GM12878 (cell line): ENCODE measurements around the gene CCBE1. TPM values are rescaled to one million over a fixed set of nuclear protein-coding genes. Genes with fewer than 3 reads are reported as not detected.

ENCODE experiments used
- ATAC-seq: fragments of 200-7000 bp; cut with Tn5 transposase; 3 replicates; pipeline ENCODE4 v1.9.1; 2020; ENCODE audit warnings: mild to moderate bottlenecking, moderate library complexity
- BruUV-seq: library from RNA; stranded (reverse); fragments of 400-500 nt; replicated peaks from 2 replicates; lab custom pipeline; 2021; lab: Mats Ljungman, UMichigan
- CTCF ChIA-PET: fragments of 300-600 bp; sonication (Branson Sonifier 250); formaldehyde crosslinking; extraction: SDS; loops from one replicate; lab custom pipeline; 2021; ENCODE audit warnings: inconsistent platforms; lab: Yijun Ruan, JAX
- POLR2A ChIA-PET: fragments of 350-600 bp; formaldehyde crosslinking; extraction: SDS; loops from one replicate; lab custom pipeline; 2021; ENCODE audit warnings: inconsistent platforms; lab: Charles Lee
- RAD21 ChIA-PET: fragments of 300-600 bp; sonication (Branson Sonifier 250); formaldehyde crosslinking; loops from one replicate; lab custom pipeline; 2023; ENCODE audit warnings: antibody characterized with exemption; ENCODE audit not compliant: unreplicated experiment; lab: Charles Lee
- SMC1A ChIA-PET: fragments of 300-600 bp; sonication (Branson Sonifier 250); formaldehyde crosslinking; loops from one replicate; lab custom pipeline; 2023; ENCODE audit not compliant: unreplicated experiment, uncharacterized antibody; lab: Charles Lee
- DNase-seq: peaks from one replicate; pipeline ENCODE4 v3.0.0-alpha.2; 2011; ENCODE audit warnings: low read depth, low spot score
- FAIRE-seq: peaks from 3 replicates; lab custom pipeline; 2011; peaks lifted over from hg19 to GRCh38; lab: Jason Lieb, UNC
- H2AFZ ChIP-seq: 2 replicates; pipeline ENCODE4 v1.6.0; 2011; ENCODE audit warnings: low read depth, low read length, control low read depth; ENCODE audit not compliant: control insufficient read depth
- H3K27ac ChIP-seq: 2 replicates; pipeline ENCODE4 v1.5.1; 2011; ENCODE audit warnings: control low read depth; ENCODE audit not compliant: control insufficient read depth, insufficient read depth
- H3K27me3 ChIP-seq, 2 experiments: replicated peaks in 1 of 2; 2 replicates each; pipeline versions ENCODE4 v1.6.0 to v1.6.1; 2011; ENCODE audit warnings: low read length in 1 of 2; ENCODE audit not compliant: control insufficient read depth in 2 of 2, insufficient read depth in 2 of 2
- H3K36me3 ChIP-seq, 2 experiments: 2 replicates each; pipeline ENCODE4 v1.5.1; 2011; ENCODE audit warnings: low read length in 1 of 2; ENCODE audit not compliant: control insufficient read depth in 2 of 2, insufficient read depth in 2 of 2
- H3K4me1 ChIP-seq: 2 replicates; pipeline ENCODE4 v1.6.1; 2011; ENCODE audit warnings: mild to moderate bottlenecking, low read length, moderate library complexity, mixed read lengths; ENCODE audit not compliant: control insufficient read depth, insufficient read depth
- H3K4me2 ChIP-seq: 2 replicates; pipeline ENCODE4 v1.6.0; 2011; ENCODE audit warnings: control low read depth; ENCODE audit not compliant: control insufficient read depth, insufficient read depth
- H3K4me3 ChIP-seq: fragments of 200-600 bp; sonication (generic); 2 replicates; pipeline ENCODE4 v1.5.1; 2016
- H3K79me2 ChIP-seq: 2 replicates; pipeline ENCODE4 v1.6.0; 2011; ENCODE audit warnings: low read length; ENCODE audit not compliant: control insufficient read depth, insufficient read depth
- H3K9ac ChIP-seq: 2 replicates; pipeline ENCODE4 v1.8.0; 2011; ENCODE audit warnings: low read length, control low read depth, mixed read lengths; ENCODE audit not compliant: control insufficient read depth, insufficient read depth
- H3K9me3 ChIP-seq: replicated peaks from 3 replicates; pipeline ENCODE4 v1.5.1; 2011; ENCODE audit warnings: mild to moderate bottlenecking, low read length; ENCODE audit not compliant: control insufficient read depth, insufficient read depth
- H4K20me1 ChIP-seq: 2 replicates; pipeline ENCODE4 v1.6.0; 2011; ENCODE audit not compliant: control insufficient read depth, insufficient read depth
- BACH1 ChIP-seq: fragments of 450-650 bp; IDR thresholded peaks from 2 replicates; pipeline ENCODE4 v1.6.1; 2017; ENCODE audit warnings: mild to moderate bottlenecking, borderline replicate concordance
- BCL11A ChIP-seq: IDR thresholded peaks from 2 replicates; pipeline ENCODE4 v1.6.1; 2011; ENCODE audit warnings: low read depth, low read length
- CHD2 ChIP-seq: IDR thresholded peaks from 2 replicates; pipeline ENCODE4 v1.6.1; 2011; ENCODE audit warnings: low read depth, low read length, improper control_type of control experiment, borderline replicate concordance
- ESRRA ChIP-seq: IDR thresholded peaks from 2 replicates; pipeline ENCODE4 v1.6.1; 2012; ENCODE audit warnings: mild to moderate bottlenecking, low read length, improper control_type of control experiment
- GABPA ChIP-seq: IDR thresholded peaks from 2 replicates; pipeline ENCODE4 v1.6.1; 2014; ENCODE audit warnings: antibody characterized with exemption, low read depth, mild to moderate bottlenecking, inconsistent platforms
- NFXL1 ChIP-seq: fragments of 450-650 bp; IDR thresholded peaks from 2 replicates; pipeline ENCODE4 v1.6.1; 2017; ENCODE audit warnings: antibody characterized with exemption, mild to moderate bottlenecking, borderline replicate concordance
- NFYB ChIP-seq: IDR thresholded peaks from 2 replicates; pipeline ENCODE4 v1.6.1; 2011; ENCODE audit warnings: low read depth, mild to moderate bottlenecking, low read length, improper control_type of control experiment, moderate library complexity; ENCODE audit not compliant: insufficient read depth
- RB1 ChIP-seq: fragments of 450-650 bp; formaldehyde crosslinking; IDR thresholded peaks from 2 replicates; pipeline ENCODE4 v1.6.1; 2017; ENCODE audit warnings: mild to moderate bottlenecking, borderline replicate concordance
- TARDBP ChIP-seq: IDR thresholded peaks from 2 replicates; pipeline ENCODE4 v1.6.1; 2016; ENCODE audit warnings: borderline replicate concordance
- YY1 ChIP-seq: IDR thresholded peaks from 2 replicates; pipeline ENCODE4 v1.6.1; 2011; ENCODE audit warnings: low read depth, mild to moderate bottlenecking, low read length
- ZNF217 ChIP-seq: fragments of 450-650 bp; IDR thresholded peaks from 2 replicates; pipeline ENCODE4 v1.6.1; 2017; ENCODE audit warnings: antibody characterized with exemption, mild to moderate bottlenecking
- ZNF592 ChIP-seq: fragments of 450-650 bp; IDR thresholded peaks from 2 replicates; pipeline ENCODE4 v1.6.1; 2017; ENCODE audit warnings: mild to moderate bottlenecking, moderate library complexity
- ZSCAN29 ChIP-seq: fragments of 450-650 bp; IDR thresholded peaks from 2 replicates; pipeline ENCODE4 v1.6.1; 2017; ENCODE audit warnings: mild to moderate bottlenecking, moderate library complexity
- WGBS: methylation state at CpG from one replicate; pipeline ENCODE4 v1.1.6; 2016; ENCODE audit warnings: low lambda C conversion rate; ENCODE audit not compliant: insufficient replicate concordance, insufficient coverage; ENCODE audit errors: missing lambda C conversion rate; 5-methylcytosine and 5-hydroxymethylcytosine counted together
- in situ Hi-C: fragments of 300-500 bp; cut with MboI; formaldehyde crosslinking; loops from 9 replicates; pipeline ENCODE4 v1.14.3; 2018; ENCODE audit warnings: mixed read lengths
- intact Hi-C: fragments of 100-400 bp; cut with micrococcal nuclease; formaldehyde crosslinking; loops from one replicate; pipeline ENCODE4 v1.14.2; 2022; ENCODE audit not compliant: unreplicated experiment
- polyA plus RNA-seq, 11 experiments: library from polyadenylated mRNA; depleted of rRNA in 4 of 11; unstranded in 6 of 11; stranded (reverse) in 5 of 11; fragments of >200 nt; fragmentation: Nextera tagmentation in 4 of 11; fragmentation: Illumina TruSeq in 1 of 11; extraction: Ambion mirVana in 4 of 11; extraction: Trizol in 1 of 11; gene quantifications; 1 replicate in 1 of 11; 2 replicates in 10 of 11; pipeline versions ENCODE4 v1.2.1 to v1.2.3, GENCODE V29; 2011 to 2016; ENCODE audit warnings: inconsistent platforms in 2 of 11, missing spikeins in 2 of 11, low read depth in 1 of 11
- total RNA-seq, 4 experiments: library from RNA; depleted of rRNA in 3 of 4; stranded (reverse); fragments of >200 nt in 3 of 4; fragmentation: Illumina TruSeq in 1 of 4; extraction: Trizol in 1 of 4; gene quantifications; 2 replicates each; pipeline versions ENCODE4 v1.2.1 to v1.2.3, GENCODE V29; 2013 to 2021

The CCBE1 gene
- total and polyA plus RNA-seq, 10 of the 15 experiments (the other 5 are each of a cell fraction or from before 2014, with no cell fraction given) = 0.03 to 0.49 (median 0.04) TPM; not detected in 7

GRCh38 chr18:59386909-59387686 lies 310.1 kb downstream of the CCBE1 start:
- no peak for ATAC-seq
- H3K79me2 ChIP-seq = no peaks in the 10 kb centered on the region
- peaks cover 0 to 2% of the 10 kb centered on the region in 2 experiments; a peak in 3 of 4 replicates for H3K27me3 ChIP-seq
- POLR2A ChIA-PET = no interaction called here
- intact Hi-C loops = no loop called here
- in situ Hi-C loops = no loop called here
- BruUV-seq = no TSS peak
- no peak overlapping the region for H3K4me3 ChIP-seq
- no peak for FAIRE-seq
- H3K27ac ChIP-seq = no peak overlapping the region
- no peak for DNase-seq
- H3K9me3 ChIP-seq = no peaks in the 10 kb centered on the region
- no peaks in the 10 kb centered on the region for H3K36me3 ChIP-seq
- no peak for TF ChIP-seq YY1
- TF ChIP-seq ESRRA = no peak
- no peak for TF ChIP-seq NFYB
- no peaks in the 10 kb centered on the region for H3K4me1 ChIP-seq
- no peak overlapping the region for H2AFZ ChIP-seq
- RAD21 ChIA-PET = no interaction called here
- CTCF ChIA-PET = interaction anchor here (0.5 to 3.5 kb wide), 4 partner anchors 10 to 803 kb away, joined by 3 to 18 read pairs (median 4); no protein-coding TSS in a partner anchor
- 72% methylated on average over 8 of the region's 8 CpGs for whole genome bisulfite sequencing
- H3K9ac ChIP-seq = no peak overlapping the region
- SMC1A ChIA-PET = interaction anchor here (0.9 kb wide), 1 partner anchor 15 kb away, joined by 3 read pairs; no protein-coding TSS in a partner anchor
- H3K4me2 ChIP-seq = no peak overlapping the region
- H4K20me1 ChIP-seq = no peaks in the 10 kb centered on the region

GRCh38 chr18:59385191-59385590 lies 312.0 kb downstream of the CCBE1 start:
- no TSS peak for BruUV-seq
- CTCF ChIA-PET = interaction anchor here (0.7 kb wide), 1 partner anchor 190 kb away, joined by 5 read pairs; no protein-coding TSS in a partner anchor
- TF ChIP-seq BACH1 = no peak
- TF ChIP-seq ZSCAN29 = no peak
- no peak for TF ChIP-seq BCL11A
- no peak for TF ChIP-seq GABPA
- no peak for TF ChIP-seq ZNF592
- no peak for TF ChIP-seq TARDBP
- TF ChIP-seq CHD2 = no peak
- TF ChIP-seq NFXL1 = no peak
- no peak for TF ChIP-seq ZNF217
- TF ChIP-seq RB1 = no peak

More at GRCh38 chr18:59385191-59385590, 312.0 kb downstream of the CCBE1 start:
- FAIRE-seq (no peak), ATAC-seq (no peak), DNase-seq (no peak)
- SMC1A ChIA-PET = interaction anchor here (1.2 kb wide), 1 partner anchor 17 kb away, joined by 3 read pairs; no protein-coding TSS in a partner anchor
- POLR2A ChIA-PET = no interaction called here
- 45% methylated on average over 4 of the region's 4 CpGs for WGBS
- Histone ChIP-seq H3K9ac (no peak overlapping the region), H3K4me1 (no peaks in the 10 kb centered on the region), H3K36me3 (no peaks in the 10 kb centered on the region), H3K27ac (no peak overlapping the region), H3K4me2 (no peak overlapping the region), H3K27me3 (peaks cover 0 to 4% of the 10 kb centered on the region in 2 experiments; a peak in 3 of 4 replicates), H2AFZ (no peak overlapping the region), H3K4me3 (no peak overlapping the region), H3K79me2 (no peaks in the 10 kb centered on the region), H3K9me3 (no peaks in the 10 kb centered on the region), H4K20me1 (no peaks in the 10 kb centered on the region)
- in situ Hi-C loops = no loop called here
- RAD21 ChIA-PET = no interaction called here
- intact Hi-C loops = no loop called here
